ENCODE results near the gene TSSK1B.

The TSSK1B gene

GRCh38 chr5:113433862-113434612, 752 bp downstream of the TSSK1B start (continued):
- TF ChIP-seq ZNF518A (tag by site-specific recombination; conservative IDR thresholded peaks at IDR 0.05; ENCODE audit: low read depth) (no peak), MZF1 (tag by site-specific recombination; IDR thresholded peaks at IDR 0.05; ENCODE audit: borderline replicate concordance) (no peak), ZBTB7A (tag by site-specific recombination; IDR thresholded peaks at IDR 0.05; ENCODE audit: low read depth) (no peak), ZBTB17 (tag by site-specific recombination; IDR thresholded peaks at IDR 0.05) (no peak)

- POLR2A ChIA-PET: no interaction called here
- TF ChIP-seq ZNF146 (tag by site-specific recombination; IDR thresholded peaks at IDR 0.05): no peak
- no peak for TF ChIP-seq ZNF433 (tag by site-specific recombination; IDR thresholded peaks at IDR 0.05; ENCODE audit: low read depth)
- no peak for TF ChIP-seq ZNF518A (tag by site-specific recombination; conservative IDR thresholded peaks at IDR 0.05; ENCODE audit: low read depth)
- TF ChIP-seq ZNF280C (tag by site-specific recombination; IDR thresholded peaks at IDR 0.05): no peak
- no peak for TF ChIP-seq ZNF600 (tag by site-specific recombination; IDR thresholded peaks at IDR 0.05)
- no peak for TF ChIP-seq BCL6B (tag by site-specific recombination; IDR thresholded peaks at IDR 0.05)
- no peak for TF ChIP-seq ZNF76 (tag by site-specific recombination; IDR thresholded peaks at IDR 0.05; ENCODE audit: borderline replicate concordance, low read depth)
- TF ChIP-seq ZNF645 (tag by site-specific recombination; IDR thresholded peaks at IDR 0.05): no peak
- TF ChIP-seq ZNF114 (tag by site-specific recombination; IDR thresholded peaks at IDR 0.05): no peak
- no peak for TF ChIP-seq ZNF792 (tag by site-specific recombination; IDR thresholded peaks at IDR 0.05)
- TF ChIP-seq ZNF311 (tag by site-specific recombination; IDR thresholded peaks at IDR 0.05; ENCODE audit: borderline replicate concordance): no peak
These were observed 1.7 kb downstream of the TSSK1B start for GRCh38 chr5:113433071-113433470.

More at GRCh38 chr5:113433071-113433470, 1.7 kb downstream of the TSSK1B start:
- H3K9me3 ChIP-seq (ENCODE audit: control insufficient read depth, insufficient read depth, low read depth, low read length): no peaks in the 10 kb centered on the region
- CTCF ChIA-PET: interaction anchor here (0.6 kb wide), 1 partner anchor 302 kb away, joined by 3 read pairs; no protein-coding TSS in a partner anchor
- H3K27ac ChIP-seq (ENCODE audit: extremely low read depth, low read depth, low read length): no peak overlapping the region
- no peaks in the 10 kb centered on the region for H3K36me3 ChIP-seq (ENCODE audit: control insufficient read depth in 2 of 2, insufficient read depth in 1 of 2, low read length in 2 of 2)
- H3K4me1 ChIP-seq (ENCODE audit: control insufficient read depth, insufficient read depth, low read length): no peaks in the 10 kb centered on the region
- no peak overlapping the region for H3K4me3 ChIP-seq (ENCODE audit: low read depth, low read length)

Measured in HEK293 (cell line).